Measurements from ENCODE around the gene ADK.

The ADK gene

DNA sequence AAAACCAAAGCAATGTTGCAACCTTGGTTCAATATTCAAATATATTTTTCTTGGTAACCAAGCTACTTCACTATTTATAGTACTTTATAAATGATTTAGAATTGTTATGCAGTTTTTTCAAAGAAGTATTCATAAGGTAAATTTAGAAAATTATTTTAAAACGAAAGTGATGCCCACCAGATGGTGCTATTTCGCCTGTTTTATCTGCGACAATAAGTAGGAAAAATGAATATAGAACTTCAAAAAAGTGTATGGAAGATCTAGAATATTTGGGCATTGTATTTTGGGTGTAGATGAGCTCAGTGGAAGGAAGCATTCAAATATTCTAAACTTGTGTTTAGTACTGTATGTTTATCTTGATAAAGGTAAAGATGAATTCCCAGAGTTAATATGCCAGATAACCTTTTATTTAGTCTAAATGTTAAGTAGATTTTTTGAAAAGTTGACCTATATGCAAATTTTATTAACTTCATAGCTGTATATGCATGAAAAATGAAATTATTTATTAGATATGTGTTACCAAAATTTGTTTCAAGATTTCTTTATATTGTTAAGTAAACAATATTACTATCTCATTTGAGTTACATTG lies 93.2 kb downstream of the ADK start:
- no peak for TF ChIP-seq ZFX (IDR thresholded peaks at IDR 0.05)
- peak; percentile 73 for TF ChIP-seq CTCF (conservative IDR thresholded peaks at IDR 0.05)
- no peak overlapping the region for H3K27ac ChIP-seq

- H3K27ac ChIP-seq: no peak overlapping the region
- TF ChIP-seq ZFX (IDR thresholded peaks at IDR 0.05): no peak
- TF ChIP-seq CTCF (conservative IDR thresholded peaks at IDR 0.05): no peak
Observed at GRCh38 chr10:74244807-74245206, 93.8 kb downstream of the ADK start.

- H3K27ac ChIP-seq: no peak overlapping the region
- TF ChIP-seq CTCF (conservative IDR thresholded peaks at IDR 0.05) (no peak), ZFX (IDR thresholded peaks at IDR 0.05) (no peak)
Observed at GRCh38 chr10:74246495-74246894, 95.5 kb downstream of the ADK start.

DNA sequence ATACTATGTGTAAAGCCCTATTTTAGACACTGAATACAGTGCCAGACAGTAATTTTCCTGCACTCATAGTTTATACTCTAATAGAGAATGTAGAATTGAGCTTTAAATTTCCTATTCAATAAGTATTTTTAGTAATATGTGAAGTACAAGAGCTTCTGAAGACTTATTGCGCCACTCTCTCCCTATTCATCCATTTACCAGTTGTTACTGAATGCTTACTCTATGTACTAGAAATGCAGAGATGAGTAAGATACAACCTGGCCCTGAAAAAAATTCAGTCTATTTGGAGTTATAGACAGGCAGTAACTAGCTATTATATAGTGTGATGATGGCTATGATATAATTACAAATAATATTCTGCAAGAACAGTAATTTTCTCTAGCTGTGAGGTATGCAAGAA lies 98.8 kb downstream of the ADK start:
- TF ChIP-seq CTCF (conservative IDR thresholded peaks at IDR 0.05): no peak
- TF ChIP-seq ZFX (IDR thresholded peaks at IDR 0.05): no peak
- H3K27ac ChIP-seq: no peak overlapping the region

DNA sequence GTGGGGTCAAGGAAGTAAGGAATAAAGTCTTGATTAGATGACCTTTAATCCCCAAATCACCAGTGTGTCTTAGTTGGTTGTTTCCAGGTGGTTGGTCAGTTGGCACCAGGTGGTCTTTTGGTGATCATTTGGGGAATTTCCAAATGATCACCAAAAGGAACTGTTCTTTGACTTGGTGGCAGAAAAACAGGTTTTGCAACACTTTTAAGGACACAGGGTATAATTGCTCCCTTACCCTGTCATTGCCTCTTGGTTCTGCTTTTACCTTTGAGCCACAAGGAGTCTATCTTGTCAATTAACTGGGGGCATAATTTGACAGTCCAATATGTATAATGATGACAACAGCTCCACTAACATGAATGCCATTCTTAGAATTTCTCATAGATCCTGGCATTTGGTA lies 104.2 kb downstream of the ADK start:
- no peak overlapping the region; the same call in 1 of the 2 replicates for H3K27ac ChIP-seq
- TF ChIP-seq CTCF (conservative IDR thresholded peaks at IDR 0.05) (no peak), ZFX (IDR thresholded peaks at IDR 0.05) (no peak)

GRCh38 chr10:74255888-74256357 lies 104.9 kb downstream of the ADK start:
- TF ChIP-seq ZFX (IDR thresholded peaks at IDR 0.05) (no peak), CTCF (conservative IDR thresholded peaks at IDR 0.05) (no peak)
- H3K27ac ChIP-seq: no peak overlapping the region

DNA sequence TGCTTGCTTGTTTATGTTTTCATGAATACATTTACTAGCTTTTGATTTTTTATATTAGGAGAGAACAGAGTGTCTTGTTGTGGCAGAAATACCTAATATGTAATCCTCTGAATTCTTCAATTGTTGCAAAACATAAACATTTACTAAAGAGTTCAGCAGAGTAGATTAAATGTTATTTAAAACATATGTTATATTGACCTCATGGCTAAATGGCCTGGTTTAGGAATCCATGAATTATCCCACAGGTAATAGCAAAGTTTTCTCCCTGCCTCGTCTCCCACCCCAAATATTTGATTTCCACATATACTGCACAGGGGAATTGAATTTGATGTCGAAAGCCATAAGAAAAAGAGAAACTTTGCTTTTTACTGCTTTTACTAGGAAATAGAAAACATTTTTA lies 111.8 kb downstream of the ADK start:
- no peak overlapping the region for H3K27ac ChIP-seq
- no peak for TF ChIP-seq CTCF (conservative IDR thresholded peaks at IDR 0.05)
- no peak for TF ChIP-seq ZFX (IDR thresholded peaks at IDR 0.05)
